22Rv1 (cell line): ENCODE data around the gene SRMS.

Experiments
- H3K27ac ChIP-seq: fragments of 450-650 bp; 2 replicates; pipeline ENCODE4 v1.5.1; 2017
- CTCF ChIP-seq: fragments of 450-650 bp; IDR thresholded peaks from 2 replicates; pipeline ENCODE4 v1.5.1; 2017; ENCODE audit warnings: mild to moderate bottlenecking
- ZFX ChIP-seq: fragments of 450-650 bp; IDR thresholded peaks from 2 replicates; pipeline ENCODE4 v1.6.1; 2017; ENCODE audit warnings: antibody characterized with exemption, borderline replicate concordance

SRMS gene

GRCh38 chr20:63492982-63493381, 54.6 kb downstream of the SRMS start:
- H3K27ac ChIP-seq = no peak overlapping the region
- TF ChIP-seq CTCF (no peak), ZFX (no peak)

- no peak for TF ChIP-seq CTCF
- TF ChIP-seq ZFX = no peak
- no peak overlapping the region for H3K27ac ChIP-seq
Measured at GRCh38 chr20:63492518-63492917, 55.0 kb downstream of the SRMS start.

GRCh38 chr20:63491635-63492230, 55.8 kb downstream of the SRMS start:
- no peak for TF ChIP-seq ZFX
- TF ChIP-seq CTCF = no peak
- H3K27ac ChIP-seq = no peak overlapping the region

- no peak overlapping the region for H3K27ac ChIP-seq
- TF ChIP-seq ZFX = no peak
- no peak for TF ChIP-seq CTCF
Measured at GRCh38 chr20:63491078-63491477, 56.5 kb downstream of the SRMS start.
